ENCODE measurements around the gene ZNF382.

GRCh38 chr19:36668646-36669045 is 63.5 kb downstream of the ZNF382 start:
- TF ChIP-seq POLR2A (IDR thresholded peaks at IDR 0.05) (no peak), CTCF (IDR thresholded peaks at IDR 0.05 in 4 of 5, conservative IDR thresholded peaks at IDR 0.05 in 1 of 5) (no peak)
